ENCODE results near the gene AURKA.

The AURKA gene

DNA sequence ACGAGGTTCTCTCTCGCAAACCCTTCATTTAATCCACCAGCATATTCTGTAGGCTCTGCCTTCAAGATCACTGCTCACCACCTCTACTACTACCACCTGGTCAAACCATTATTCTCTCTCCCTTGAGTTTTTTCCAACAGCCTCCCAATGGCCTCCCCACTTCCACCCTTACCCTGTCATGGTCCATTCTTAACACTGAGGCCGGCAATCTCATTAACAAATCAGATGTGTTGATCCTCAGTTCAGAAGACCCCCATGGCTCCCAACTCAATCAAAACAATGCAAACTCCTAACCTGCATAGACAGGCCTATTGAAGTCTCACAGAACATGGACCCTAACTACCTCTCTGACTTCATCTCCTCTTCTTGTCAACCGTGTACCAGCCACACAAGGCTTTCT is 2.2 kb downstream of the AURKA start:
- DNase-seq, result no peak

GRCh38 chr20:56388882-56389281 is 3.1 kb downstream of the AURKA start:
- DNase-seq, result no peak

GRCh38 chr20:56386219-56386618 is 5.8 kb downstream of the AURKA start:
- DNase-seq, result no peak

DNA sequence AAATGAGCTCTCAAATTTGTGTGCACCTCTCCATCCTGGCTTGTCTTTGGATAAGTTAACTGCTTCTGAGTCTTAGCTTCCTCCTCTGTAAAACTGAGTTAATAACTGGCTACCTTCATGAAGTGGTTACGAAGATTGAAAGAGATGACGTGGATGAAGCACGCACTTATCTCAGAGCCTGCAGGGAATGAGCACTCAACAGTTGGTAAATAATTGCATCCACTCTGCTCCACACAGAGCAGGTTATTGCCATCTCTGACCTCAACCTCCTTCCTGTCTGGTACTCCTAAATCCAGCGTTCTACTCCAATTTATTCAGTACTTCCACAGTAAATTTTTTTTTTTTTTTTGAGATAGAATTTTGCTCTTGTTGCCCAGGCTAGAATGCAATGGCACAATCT is 6.9 kb downstream of the AURKA start:
- DNase-seq, result no peak

GRCh38 chr20:56383334-56383733 is 8.7 kb downstream of the AURKA start:
- no peak for DNase-seq

DNA sequence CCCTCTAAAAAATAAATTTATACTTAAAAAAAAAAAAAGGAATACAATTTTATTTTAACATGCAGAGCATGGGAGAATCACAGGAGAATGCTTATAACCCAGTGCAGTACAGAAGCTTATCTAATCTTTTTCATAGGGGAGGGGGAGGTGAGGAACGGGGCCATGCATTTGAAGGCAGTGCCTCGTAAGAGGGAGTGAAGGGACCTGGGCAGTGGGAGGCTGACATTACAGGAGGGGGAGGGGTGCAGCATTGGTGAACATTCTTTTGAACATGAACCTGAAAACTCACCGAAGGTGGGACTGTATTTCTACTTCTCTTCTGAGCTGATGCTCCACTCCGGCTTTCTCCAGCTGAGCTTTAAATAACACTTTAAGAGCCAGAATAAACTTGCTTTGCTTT is 9.3 kb downstream of the AURKA start:
- no peak for DNase-seq

DNA sequence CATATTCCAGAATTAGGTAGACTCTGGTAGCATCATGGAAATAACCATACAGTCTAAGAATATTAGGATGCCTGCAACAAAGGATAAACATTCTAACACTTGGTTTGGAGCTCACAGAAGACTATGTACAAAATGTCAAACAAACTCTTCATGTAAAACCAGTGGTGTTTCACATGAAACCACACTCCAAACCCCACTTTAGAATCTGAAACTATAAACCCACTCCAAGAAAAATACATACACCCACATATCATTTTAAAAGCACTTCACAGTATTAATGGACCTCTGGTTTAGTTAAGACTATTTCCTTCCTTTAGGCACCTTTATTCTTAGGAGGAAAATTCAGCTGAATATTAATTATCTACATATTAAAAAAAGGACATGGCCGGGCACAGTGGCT is 10.5 kb downstream of the AURKA start:
- no peak for DNase-seq

DNA sequence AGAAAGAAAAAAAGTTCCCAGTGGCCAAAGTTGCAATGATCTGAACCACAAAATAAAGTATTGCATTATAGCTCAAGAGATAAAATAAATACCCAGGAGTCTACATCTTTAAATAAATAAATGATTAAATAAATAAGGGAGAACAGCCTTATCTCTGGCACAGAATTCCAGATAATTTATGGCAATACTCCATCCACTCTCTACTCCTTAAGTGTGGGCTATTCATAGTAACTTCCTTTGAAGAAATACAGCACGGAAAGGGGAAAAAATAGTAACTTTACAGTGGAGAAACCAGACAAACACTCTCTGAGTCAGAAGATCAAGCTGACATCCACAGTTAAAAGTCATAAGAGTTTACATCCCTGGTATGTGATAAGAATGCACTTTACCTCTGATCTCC is 11.6 kb downstream of the AURKA start:
- DNase-seq, result no peak

GRCh38 chr20:56378386-56378785 is 13.6 kb downstream of the AURKA start:
- no peak for DNase-seq

DNA sequence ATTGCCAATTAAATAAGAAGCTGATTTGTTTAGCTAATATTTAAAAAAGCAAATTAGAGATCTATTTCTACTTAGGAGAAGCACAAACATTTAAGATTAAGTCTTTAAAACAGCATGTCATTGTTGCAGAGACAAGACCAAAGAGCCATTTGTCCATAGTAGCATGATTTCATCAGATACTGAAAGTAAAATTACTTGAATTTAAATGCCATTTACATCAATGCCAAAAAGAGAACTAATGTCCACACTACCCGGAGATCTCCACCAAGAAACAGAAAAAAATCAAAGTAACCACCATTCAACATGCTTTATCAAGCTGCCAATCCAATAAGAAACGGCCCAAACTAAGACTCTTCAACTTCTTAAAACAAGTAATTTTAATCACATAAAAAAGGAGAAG is 15.7 kb downstream of the AURKA start:
- DNase-seq, result no peak

DNA sequence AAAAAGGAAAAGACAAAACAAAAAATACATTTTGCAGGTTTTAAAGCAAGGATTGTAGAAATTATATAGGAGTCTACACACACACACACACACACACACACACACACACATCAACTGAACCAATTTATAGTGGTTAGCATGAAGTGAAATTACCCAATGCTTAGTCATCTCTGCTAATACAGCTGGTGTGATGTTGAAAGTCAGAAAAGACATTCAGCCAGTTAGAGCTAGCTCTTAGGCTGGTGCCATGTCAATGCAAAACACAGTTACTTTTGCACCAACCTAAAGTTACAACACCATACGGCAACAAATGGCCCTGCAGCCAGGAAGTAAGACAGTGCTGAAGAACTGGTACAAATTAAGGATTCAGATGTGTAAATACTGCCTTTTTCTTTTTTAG is 18.1 kb downstream of the AURKA start:
- peak; percentile 96 for DNase-seq

GRCh38 chr20:56372850-56373249 is 19.2 kb downstream of the AURKA start:
- DNase-seq, result no peak

DNA sequence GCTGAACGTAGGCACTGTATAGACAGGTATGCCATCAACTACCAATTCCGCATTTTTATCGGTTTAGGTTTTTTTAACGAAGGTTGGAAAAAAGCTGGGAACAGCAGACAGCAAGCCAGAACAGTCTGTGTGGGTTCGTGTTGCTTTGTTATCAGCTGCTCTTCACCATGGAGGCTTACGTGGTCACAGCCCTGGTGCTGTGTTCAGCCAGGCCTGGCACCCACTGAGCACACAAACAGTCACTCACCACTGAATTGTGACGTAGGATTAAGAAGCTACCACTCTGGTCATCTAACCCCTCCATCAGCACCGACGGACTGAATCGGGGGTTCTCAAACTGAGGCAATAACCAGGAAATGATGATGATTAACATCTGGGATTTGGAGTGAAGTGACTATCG is 20.0 kb downstream of the AURKA start:
- no peak for DNase-seq

DNA sequence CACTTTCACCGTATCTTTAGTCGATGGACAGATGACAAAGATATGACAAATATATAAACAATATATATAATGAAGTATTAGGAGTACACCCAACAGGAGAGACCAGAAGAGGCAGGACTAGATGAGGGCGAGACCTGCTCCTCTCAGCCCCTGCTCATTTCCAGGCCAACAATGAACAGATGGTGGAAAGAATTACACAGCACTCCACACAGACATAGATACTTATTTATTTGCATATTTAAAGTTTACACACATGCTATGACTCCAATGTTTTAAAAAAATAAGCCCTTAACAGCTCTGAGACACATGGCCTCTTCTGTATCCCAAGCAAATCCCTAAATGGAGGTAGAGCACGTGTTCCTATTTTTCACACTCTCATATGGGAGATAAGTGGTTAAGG is 22.8 kb downstream of the AURKA start:
- no peak for DNase-seq

GRCh38 chr20:56368351-56369134 is 23.5 kb downstream of the AURKA start:
- DNase-seq, result no peak

DNA sequence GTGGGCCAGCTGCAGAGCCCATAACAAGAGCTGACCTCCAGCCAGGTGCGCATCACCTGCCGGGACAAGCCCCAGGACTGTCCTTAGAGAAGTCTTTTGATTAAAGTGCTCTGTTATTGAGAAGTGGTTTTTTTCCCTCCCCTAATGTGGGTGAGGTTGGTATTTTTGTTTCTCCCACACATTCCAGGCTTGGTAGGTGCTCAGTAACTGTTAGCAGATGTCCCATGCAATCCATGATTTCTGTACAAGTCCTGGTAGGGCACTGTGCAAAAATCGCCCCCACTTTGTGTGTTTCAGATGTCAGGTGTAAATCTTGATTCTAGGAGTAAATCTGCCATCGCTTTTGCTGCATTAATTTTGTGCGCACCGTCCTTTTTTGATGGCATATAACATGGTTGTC is 28.5 kb downstream of the AURKA start:
- DNase-seq, result no peak

GRCh38 chr20:56362833-56363413 is 29.1 kb downstream of the AURKA start:
- no peak for DNase-seq

DNA sequence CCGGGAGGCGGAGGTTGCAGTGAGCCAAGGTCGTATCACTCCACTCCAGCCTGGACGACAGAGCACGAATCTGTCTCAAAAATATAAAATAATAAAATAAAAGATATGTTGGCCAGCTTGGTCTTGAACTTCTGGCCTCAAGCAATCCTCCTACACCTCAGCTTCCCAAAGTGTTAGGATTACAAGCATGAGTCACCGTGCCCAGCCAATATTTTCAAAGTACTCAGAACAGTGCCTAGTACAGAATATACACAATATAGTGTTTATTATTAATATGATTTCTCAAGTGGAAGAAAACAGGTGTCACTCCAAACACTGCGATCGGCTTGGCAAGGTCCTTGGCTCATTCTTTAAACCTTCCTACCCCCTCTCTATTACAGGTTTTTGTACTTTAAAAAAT is 30.1 kb downstream of the AURKA start:
- DNase-seq, result no peak

DNA sequence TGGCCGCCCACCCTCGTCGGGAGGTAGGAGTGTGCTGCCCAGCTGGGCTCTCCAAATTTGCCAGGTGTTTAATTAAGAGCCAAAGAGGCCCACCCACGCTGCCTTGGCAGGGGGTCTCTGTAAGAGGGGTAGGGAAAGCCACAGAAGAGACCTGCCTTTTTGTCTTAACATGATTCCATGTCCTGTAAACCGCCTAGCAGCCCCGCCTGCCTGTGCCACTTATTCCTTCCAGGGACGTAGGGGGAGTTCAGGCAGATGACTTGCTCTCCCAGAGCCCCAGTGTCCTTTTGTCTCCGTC is 31.2 kb downstream of the AURKA start:
- no peak for DNase-seq

DNA sequence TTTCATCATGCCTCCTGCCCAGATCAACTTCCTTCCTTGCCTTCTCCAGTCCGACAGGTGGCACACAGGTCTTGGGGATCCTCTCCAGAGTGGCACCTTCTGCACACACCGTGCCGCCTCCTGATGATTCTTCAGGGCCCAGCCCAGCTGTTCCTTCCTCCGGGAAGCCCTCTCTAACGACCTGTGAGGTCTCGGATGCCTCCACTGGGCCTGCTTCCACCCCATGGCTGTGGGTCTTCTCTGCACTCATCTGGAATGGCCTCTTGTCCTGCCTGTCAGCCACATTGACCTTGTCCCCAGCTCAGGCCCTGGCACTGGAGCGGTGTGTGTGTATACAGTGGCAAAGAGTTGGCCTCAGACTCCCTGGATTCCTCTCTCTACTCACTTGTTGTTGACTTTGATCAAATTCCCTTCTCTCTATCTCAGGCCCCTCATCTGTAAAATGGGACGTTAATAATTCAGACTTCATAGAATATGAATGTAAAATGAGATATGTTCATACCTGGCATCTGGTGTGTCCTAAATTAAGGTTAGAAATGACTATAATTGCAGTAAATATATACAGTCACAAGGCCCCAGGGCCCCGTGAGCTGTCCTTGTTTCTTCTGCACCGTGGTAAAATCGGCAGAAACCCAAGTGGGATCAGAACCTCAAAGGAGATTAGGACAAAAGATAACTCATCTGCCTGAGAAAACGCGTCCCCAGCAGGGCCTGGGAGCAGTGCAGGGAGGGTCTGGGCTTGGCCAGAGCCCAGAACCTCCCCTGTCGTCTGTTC is 31.7 kb downstream of the AURKA start:
- DNase-seq, result no peak

- DNase-seq, result no peak
Measured at GRCh38 chr20:56359212-56360132, 32.5 kb downstream of the AURKA start.

DNA sequence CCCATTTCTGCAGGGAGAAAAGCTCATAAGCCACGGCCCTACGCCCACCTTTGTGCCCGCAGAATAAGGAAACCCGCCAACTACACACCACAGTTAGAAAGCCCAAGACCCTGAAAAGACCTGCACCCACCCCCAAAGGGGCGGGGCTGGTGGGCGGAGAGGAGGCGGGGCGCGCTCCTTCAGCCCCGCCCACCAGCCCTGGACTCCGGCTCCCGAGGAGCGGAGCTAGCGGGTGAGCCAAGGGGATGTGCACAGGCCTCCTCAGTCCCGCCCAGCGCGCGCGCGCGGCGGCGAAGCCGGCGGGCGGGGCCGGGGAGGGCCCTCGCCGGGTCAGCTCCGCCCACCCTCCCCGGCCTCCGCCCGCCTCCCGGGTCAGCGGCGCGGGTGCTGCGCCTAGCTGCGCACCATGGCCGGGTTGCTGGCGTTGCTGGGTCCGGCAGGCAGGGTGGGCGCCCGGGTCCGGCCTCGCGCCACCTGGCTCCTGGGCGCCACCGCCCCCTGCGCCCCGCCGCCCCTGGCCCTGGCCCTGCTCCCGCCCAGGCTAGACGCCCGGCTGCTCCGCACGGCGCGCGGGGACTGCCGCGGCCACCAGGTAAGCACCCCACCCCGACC is 33.3 kb downstream of the AURKA start, which contains the start of gene FAM210B:
Gene FAM210B (plus strand): TSS at position 375 of the 612 bp plus-strand sequence. CDS start 32 bp downstream, at position 407.
- DNase-seq, result peak; percentile 36

- no peak for DNase-seq
Measured at GRCh38 chr20:56358070-56358469, 33.9 kb downstream of the AURKA start.

Measured in GF-D8 (cell line).